H9 (cell line): ENCODE measurements around the gene EFCAB5. TPM values are rescaled to one million over a fixed set of nuclear protein-coding genes. Genes with fewer than 3 reads are reported as not detected.
"Not testable (repeated sequence)": the region's sequence is repeated elsewhere in the genome, so short reads cannot be mapped to it uniquely, and the experiment has no call there.

Source experiments
- DNase-seq: peaks from one replicate; pipeline ENCODE4 v3.0.0-alpha.2; 2017
- H2AFZ ChIP-seq: one replicate; pipeline ENCODE4 v1.6.1; 2013; ENCODE audit warnings: mild to moderate bottlenecking, low read length, control low read depth, moderate library complexity
- H2AK5ac ChIP-seq: 2 replicates; pipeline ENCODE4 v1.6.1; 2013; ENCODE audit warnings: low read length, control low read depth, mixed read lengths; ENCODE audit not compliant: insufficient read length
- H2BK120ac ChIP-seq: one replicate; pipeline ENCODE4 v1.6.1; 2013; ENCODE audit warnings: low read depth, mild to moderate bottlenecking, low read length, control low read depth, inconsistent platforms; ENCODE audit not compliant: poor library complexity, severe bottlenecking
- H2BK12ac ChIP-seq: 2 replicates; pipeline ENCODE4 v1.6.1; 2013; ENCODE audit warnings: low read length, control low read depth, mixed read lengths, low read depth; ENCODE audit not compliant: insufficient read length
- H2BK15ac ChIP-seq: 2 replicates; pipeline ENCODE4 v1.6.1; 2013; ENCODE audit warnings: low read depth, low read length, control low read depth
- H2BK20ac ChIP-seq: one replicate; pipeline ENCODE4 v1.6.1; 2013; ENCODE audit warnings: low read depth, mild to moderate bottlenecking, low read length, control low read depth, inconsistent platforms; ENCODE audit not compliant: poor library complexity, severe bottlenecking
- H2BK5ac ChIP-seq: 2 replicates; pipeline ENCODE4 v1.6.1; 2013; ENCODE audit warnings: low read length, control low read depth, mixed read lengths; ENCODE audit not compliant: insufficient read length
- H3K14ac ChIP-seq: 2 replicates; pipeline ENCODE4 v1.6.1; 2013; ENCODE audit warnings: low read length, control low read depth; ENCODE audit not compliant: insufficient read depth
- H3K18ac ChIP-seq: 2 replicates; pipeline ENCODE4 v1.6.1; 2013; ENCODE audit warnings: low read depth, mild to moderate bottlenecking, mixed read lengths, low read length, control low read depth; ENCODE audit not compliant: insufficient read length
- H3K23ac ChIP-seq: 2 replicates; pipeline ENCODE4 v1.6.1; 2013; ENCODE audit warnings: low read length, control low read depth, mixed read lengths, low read depth; ENCODE audit not compliant: insufficient read length
- H3K23me2 ChIP-seq: 2 replicates; pipeline ENCODE4 v1.6.1; 2013; ENCODE audit warnings: low read depth, mild to moderate bottlenecking, mixed read lengths, low read length, control low read depth; ENCODE audit not compliant: insufficient read length, poor library complexity, severe bottlenecking
- H3K27ac ChIP-seq: 2 replicates; pipeline ENCODE4 v1.5.1; 2013; ENCODE audit warnings: low read length, control low read depth, mixed read lengths, low read depth; ENCODE audit not compliant: insufficient read length
- H3K27me3 ChIP-seq: 2 replicates; pipeline ENCODE4 v1.6.1; 2013; ENCODE audit warnings: low read length, control low read depth, inconsistent platforms; ENCODE audit not compliant: insufficient read depth
- H3K4ac ChIP-seq: 2 replicates; pipeline ENCODE4 v1.6.1; 2013; ENCODE audit warnings: low read depth, mild to moderate bottlenecking, control low read depth, inconsistent platforms, low read length, moderate library complexity
- H3K4me1 ChIP-seq: 2 replicates; pipeline ENCODE4 v1.6.1; 2013; ENCODE audit warnings: low read length, control low read depth, inconsistent platforms; ENCODE audit not compliant: insufficient read depth
- H3K4me2 ChIP-seq: 2 replicates; pipeline ENCODE4 v1.6.1; 2013; ENCODE audit warnings: low read length, control low read depth, mixed read lengths; ENCODE audit not compliant: insufficient read length, insufficient read depth
- H3K56ac ChIP-seq: 2 replicates; pipeline ENCODE4 v1.6.1; 2013; ENCODE audit warnings: low read depth, mild to moderate bottlenecking, mixed read lengths, low read length, control low read depth; ENCODE audit not compliant: insufficient read length
- H3K79me1 ChIP-seq: 2 replicates; pipeline ENCODE4 v1.6.1; 2013; ENCODE audit warnings: low read depth, mild to moderate bottlenecking, moderate library complexity, low read length, control low read depth, inconsistent platforms; ENCODE audit not compliant: insufficient read depth, poor library complexity, severe bottlenecking
- H3K79me2 ChIP-seq: 2 replicates; pipeline ENCODE4 v1.6.1; 2013; ENCODE audit warnings: low read length, control low read depth, inconsistent platforms; ENCODE audit not compliant: insufficient read depth
- H3K9ac ChIP-seq: 2 replicates; pipeline ENCODE4 v1.6.1; 2013; ENCODE audit warnings: low read length, control low read depth, mixed read lengths; ENCODE audit not compliant: insufficient read length; ENCODE audit errors: extremely low read depth
- H3K9me3 ChIP-seq: one replicate; pipeline ENCODE4 v1.6.1; 2013; ENCODE audit warnings: low read depth, low read length, inconsistent platforms; ENCODE audit not compliant: control insufficient read depth
- H3T11ph ChIP-seq: one replicate; pipeline ENCODE4 v1.6.1; 2013; ENCODE audit warnings: mild to moderate bottlenecking, low read length, control low read depth, inconsistent platforms
- H4K20me1 ChIP-seq: one replicate; pipeline ENCODE4 v1.6.1; 2013; ENCODE audit not compliant: control insufficient read depth, insufficient read length, insufficient read depth
- H4K5ac ChIP-seq: 2 replicates; pipeline ENCODE4 v1.6.1; 2013; ENCODE audit warnings: low read depth, mild to moderate bottlenecking, mixed read lengths, low read length, control low read depth; ENCODE audit not compliant: insufficient read length
- H4K8ac ChIP-seq: replicated peaks from 2 replicates; pipeline ENCODE4 v1.6.1; 2013; ENCODE audit warnings: low read length, control low read depth, mixed read lengths, low read depth; ENCODE audit not compliant: insufficient read length
- H4K91ac ChIP-seq: 2 replicates; pipeline ENCODE4 v1.6.1; 2013; ENCODE audit warnings: low read depth, mild to moderate bottlenecking, moderate library complexity, mixed read lengths, low read length, control low read depth; ENCODE audit not compliant: insufficient read length
- H3K27ac Mint-ChIP-seq, 3 experiments: 2 replicates in 2 of 3; 3 replicates in 1 of 3; pipeline ENCODE4 v1.8.0; 2020 to 2021; ENCODE audit warnings: mixed read lengths in 3 of 3, mild to moderate bottlenecking in 1 of 3, moderate library complexity in 1 of 3
- H3K27me3 Mint-ChIP-seq: 2 replicates; pipeline ENCODE4 v1.8.0; 2021; ENCODE audit warnings: low read depth, mild to moderate bottlenecking, moderate library complexity, mixed read lengths
- H3K36me3 Mint-ChIP-seq, 3 experiments: 2 replicates in 2 of 3; 3 replicates in 1 of 3; pipeline ENCODE4 v1.8.0; 2020 to 2021; ENCODE audit warnings: low read depth in 3 of 3, mixed read lengths in 3 of 3; ENCODE audit not compliant: insufficient read depth in 1 of 3
- H3K4me1 Mint-ChIP-seq, 2 experiments: 2 replicates each; pipeline ENCODE4 v1.8.0; 2020; ENCODE audit warnings: mixed read lengths in 2 of 2
- H3K4me3 Mint-ChIP-seq, 2 experiments: 2 replicates in 1 of 2; 3 replicates in 1 of 2; pipeline ENCODE4 v1.8.0; 2020 to 2021; ENCODE audit warnings: mild to moderate bottlenecking in 2 of 2, mixed read lengths in 2 of 2, moderate library complexity in 1 of 2
- H3K9me3 Mint-ChIP-seq, 2 experiments: 2 replicates in 1 of 2; 3 replicates in 1 of 2; pipeline ENCODE4 v1.8.0; 2020; ENCODE audit warnings: mild to moderate bottlenecking in 2 of 2, mixed read lengths in 2 of 2, moderate library complexity in 1 of 2
- WGBS: extraction: QIAGEN DNeasy Blood & Tissue Kit; methylation state at CpG from one replicate; pipeline ENCODE4 v1.1.7; 2013; ENCODE audit warnings: missing lambda C conversion rate, low lambda C conversion rate, mixed read lengths; ENCODE audit not compliant: insufficient read length; ENCODE audit errors: extremely low coverage; 5-methylcytosine and 5-hydroxymethylcytosine counted together
- total RNA-seq: library from RNA; stranded (reverse); gene quantifications from 2 replicates; pipeline ENCODE4 v1.2.1, GENCODE V29; 2021
- TF ChIP-seq, protein P1 (sequence below): fragments of 200-600 bp; sonication (generic); conservative IDR thresholded peaks from 3 replicates; pipeline ENCODE4 v1.8.0; 2021; ENCODE audit warnings: antibody characterized with exemption, mild to moderate bottlenecking

The EFCAB5 gene
- total RNA-seq, 1 experiment from 2014 or later: not detected

DNA sequence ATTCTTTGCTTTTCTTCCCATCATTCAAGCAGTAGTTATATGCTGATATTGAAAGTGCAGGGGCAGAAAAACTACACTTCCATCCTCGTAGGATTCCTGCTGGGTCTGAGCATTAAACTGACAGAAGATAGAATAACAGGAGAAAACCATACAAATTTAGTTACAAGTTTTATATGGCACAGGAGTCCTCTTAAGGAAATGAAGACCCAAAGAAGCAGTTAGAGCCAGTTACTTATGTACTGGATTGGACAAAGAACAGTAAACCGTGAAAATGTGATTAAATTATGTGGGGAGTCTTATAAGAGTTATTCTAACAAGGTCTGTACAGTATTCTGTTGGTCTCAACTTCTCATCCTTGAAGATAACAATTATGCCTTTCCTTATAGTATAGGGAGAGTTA lies 93.9 kb downstream of the EFCAB5 start:
- Histone ChIP-seq H3K18ac (no peak overlapping the region), H4K5ac (no peak overlapping the region), H3K79me2 (no peaks in the 10 kb centered on the region), H3K4me1 (no peaks in the 10 kb centered on the region), H3K4me2 (no peak overlapping the region), H3K56ac (no peak overlapping the region), H2BK120ac (no peak overlapping the region), H2BK20ac (no peak overlapping the region), H4K8ac (no peak overlapping the region), H3K27ac (no peak overlapping the region), H4K20me1 (no peaks in the 10 kb centered on the region), H3K27me3 (no peaks in the 10 kb centered on the region), H3K23me2 (no peaks in the 10 kb centered on the region), H3T11ph (no peak overlapping the region), H3K9me3 (no peaks in the 10 kb centered on the region), H3K23ac (no peak overlapping the region), H2AFZ (no peak overlapping the region), H4K91ac (no peak overlapping the region), H3K4ac (no peak overlapping the region), H3K14ac (no peak overlapping the region), H3K79me1 (no peaks in the 10 kb centered on the region), H2BK5ac (no peak overlapping the region), H2BK12ac (no peak overlapping the region), H2AK5ac (no peak overlapping the region), H2BK15ac (no peak overlapping the region), H3K9ac (no peak overlapping the region)
- no peak overlapping the region for H3K4me3 Mint-ChIP-seq
- H3K27me3 Mint-ChIP-seq: peaks cover 2% of the 10 kb centered on the region
- H3K9me3 Mint-ChIP-seq: no peaks in the 10 kb centered on the region
- no CpG with 5 or more reads among the region's 2 CpGs for WGBS
- DNase-seq: no peak
- peaks cover 0 to 4% (median 0%) of the 10 kb centered on the region in 3 experiments; a peak in 1 of 7 replicates for H3K36me3 Mint-ChIP-seq
- TF ChIP-seq, protein P1, sequence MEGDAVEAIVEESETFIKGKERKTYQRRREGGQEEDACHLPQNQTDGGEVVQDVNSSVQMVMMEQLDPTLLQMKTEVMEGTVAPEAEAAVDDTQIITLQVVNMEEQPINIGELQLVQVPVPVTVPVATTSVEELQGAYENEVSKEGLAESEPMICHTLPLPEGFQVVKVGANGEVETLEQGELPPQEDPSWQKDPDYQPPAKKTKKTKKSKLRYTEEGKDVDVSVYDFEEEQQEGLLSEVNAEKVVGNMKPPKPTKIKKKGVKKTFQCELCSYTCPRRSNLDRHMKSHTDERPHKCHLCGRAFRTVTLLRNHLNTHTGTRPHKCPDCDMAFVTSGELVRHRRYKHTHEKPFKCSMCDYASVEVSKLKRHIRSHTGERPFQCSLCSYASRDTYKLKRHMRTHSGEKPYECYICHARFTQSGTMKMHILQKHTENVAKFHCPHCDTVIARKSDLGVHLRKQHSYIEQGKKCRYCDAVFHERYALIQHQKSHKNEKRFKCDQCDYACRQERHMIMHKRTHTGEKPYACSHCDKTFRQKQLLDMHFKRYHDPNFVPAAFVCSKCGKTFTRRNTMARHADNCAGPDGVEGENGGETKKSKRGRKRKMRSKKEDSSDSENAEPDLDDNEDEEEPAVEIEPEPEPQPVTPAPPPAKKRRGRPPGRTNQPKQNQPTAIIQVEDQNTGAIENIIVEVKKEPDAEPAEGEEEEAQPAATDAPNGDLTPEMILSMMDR: no peak
- H3K4me1 Mint-ChIP-seq: no peaks in the 10 kb centered on the region
- H3K27ac Mint-ChIP-seq: no peak overlapping the region

DNA sequence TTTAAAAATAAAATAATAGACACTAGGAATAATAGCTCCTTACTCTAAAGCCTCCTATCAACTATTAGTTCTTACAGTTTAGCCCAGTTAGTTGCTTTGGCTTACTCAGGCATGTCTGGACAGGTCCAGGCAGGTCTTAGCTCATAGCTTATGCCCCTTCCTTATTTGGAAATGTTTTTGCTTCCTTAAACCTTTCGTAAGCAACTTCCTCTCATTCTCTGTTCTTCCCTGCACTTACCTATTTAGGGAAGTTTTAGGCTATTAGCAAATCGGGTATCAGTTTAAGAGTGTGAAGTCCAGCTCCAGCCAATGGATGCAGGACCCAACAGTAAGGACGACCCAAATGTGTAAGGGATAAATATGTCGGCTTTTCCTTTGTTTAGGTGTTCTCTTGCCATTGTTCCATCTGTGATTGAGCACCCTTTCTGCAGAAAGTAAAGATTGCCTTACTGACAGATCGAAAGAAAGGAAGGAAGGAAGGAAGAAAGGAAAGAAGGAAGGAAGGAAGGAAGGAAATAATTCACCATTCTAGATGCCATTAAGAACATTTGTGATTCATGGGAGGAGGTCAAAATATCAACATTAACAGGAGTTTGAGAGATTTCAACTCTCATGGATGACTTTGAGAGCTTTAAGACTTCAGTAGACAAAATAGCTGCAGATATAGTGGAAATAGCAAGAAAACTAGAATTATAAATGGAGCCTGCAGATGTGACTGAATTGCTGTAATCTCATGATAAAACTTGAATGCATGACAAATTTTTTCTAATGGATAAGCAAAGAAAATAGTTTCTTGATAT lies 99.5 kb downstream of the EFCAB5 start:
- not testable (repeated sequence) for H3K27ac ChIP-seq, H3K23ac ChIP-seq, H4K5ac ChIP-seq, H3K4me1 Mint-ChIP-seq, H3K9ac ChIP-seq, H3K4ac ChIP-seq, H3K4me3 Mint-ChIP-seq, H3K14ac ChIP-seq, H3K79me1 ChIP-seq, H3K9me3 ChIP-seq, H3T11ph ChIP-seq, H3K4me1 ChIP-seq, H2AFZ ChIP-seq, H3K18ac ChIP-seq, H3K23me2 ChIP-seq, H4K91ac ChIP-seq, H2BK20ac ChIP-seq, H2BK15ac ChIP-seq, H3K27me3 Mint-ChIP-seq, H3K56ac ChIP-seq, H2AK5ac ChIP-seq, H3K79me2 ChIP-seq, H2BK5ac ChIP-seq, H4K8ac ChIP-seq, H3K9me3 Mint-ChIP-seq, H3K27me3 ChIP-seq, DNase-seq, H2BK120ac ChIP-seq, H4K20me1 ChIP-seq, H3K4me2 ChIP-seq, H2BK12ac ChIP-seq
- WGBS: no CpG with 5 or more reads among the region's 5 CpGs
- Mint-ChIP-seq H3K36me3 (peaks cover 0 to 17% (median 8%) of the 10 kb centered on the region in 3 experiments; a peak in 4 of 7 replicates), H3K27ac (peak overlapping the region in 1 of 3 experiments; percentile 13; a peak in 1 of 7 replicates)
